SK-N-DZ (cell line): ENCODE data around the gene FAM171A2.

ENCODE experiments used
- DNase-seq: peaks from one replicate; pipeline ENCODE4 v3.0.0-alpha.2; 2015; ENCODE audit warnings: low spot score
- small RNA-seq, 2 experiments: library from RNA; depleted of rRNA; stranded (forward); fragments of <200 nt; gene quantifications; one replicate each; pipeline ENCODE3, GENCODE V24; 2014

Gene FAM171A2

GRCh38 chr17:44307387-44308186 is 56.1 kb downstream of the FAM171A2 start:
- DNase-seq, result peak; percentile 91

- DNase-seq, result no peak
Observed at GRCh38 chr17:44304651-44305050, 59.0 kb downstream of the FAM171A2 start.

Small RNA genes within 50 kb of the gene (small RNA-seq; reads per million reads assigned to genes)
- 0.10 to 0.84 reads per million in 2 experiments for gene RF00012
- gene RN7SL258P, result 0 reads per million in 2 experiments
- gene RNU6-453P, result 0 reads per million in 2 experiments
